ENCODE data around the gene AKAP7.

GRCh38 chr6:131101911-131102680 is 33.2 kb upstream of the AKAP7 start:
- TF ChIP-seq CTCF (IDR thresholded peaks at IDR 0.05) = no peak
- no peak for TF ChIP-seq POLR2A (IDR thresholded peaks at IDR 0.05)

Measured in esophagus squamous epithelium (tissue), 4 donors.